Erythroblast (primary cell): ENCODE measurements around the gene IGSF9B.

Source experiments
- GATA1 ChIP-seq: IDR thresholded peaks from 2 replicates; pipeline ENCODE4 v1.6.1; 2011; ENCODE audit warnings: low read depth, mild to moderate bottlenecking, control low read depth, low read length, moderate library complexity
- POLR2A ChIP-seq: IDR thresholded peaks from 2 replicates; pipeline ENCODE4 v1.6.1; 2011; ENCODE audit warnings: mild to moderate bottlenecking, low read length

- no peak for TF ChIP-seq POLR2A
- TF ChIP-seq GATA1 = no peak
These were observed 28.1 kb downstream of the IGSF9B start for GRCh38 chr11:133928628-133929059.
